ENCODE measurements around the gene CFAP46. TPM values are rescaled to one million over a fixed set of nuclear protein-coding genes. Genes with fewer than 3 reads are reported as not detected.
"Not testable (repeated sequence)": the region's sequence is repeated elsewhere in the genome, so short reads cannot be mapped to it uniquely, and the experiment has no call there.

CFAP46 gene
- total and polyA plus RNA-seq, 2 of the 4 experiments (the other 2 are of a cell fraction): 1.3 to 1.8 TPM

DNA sequence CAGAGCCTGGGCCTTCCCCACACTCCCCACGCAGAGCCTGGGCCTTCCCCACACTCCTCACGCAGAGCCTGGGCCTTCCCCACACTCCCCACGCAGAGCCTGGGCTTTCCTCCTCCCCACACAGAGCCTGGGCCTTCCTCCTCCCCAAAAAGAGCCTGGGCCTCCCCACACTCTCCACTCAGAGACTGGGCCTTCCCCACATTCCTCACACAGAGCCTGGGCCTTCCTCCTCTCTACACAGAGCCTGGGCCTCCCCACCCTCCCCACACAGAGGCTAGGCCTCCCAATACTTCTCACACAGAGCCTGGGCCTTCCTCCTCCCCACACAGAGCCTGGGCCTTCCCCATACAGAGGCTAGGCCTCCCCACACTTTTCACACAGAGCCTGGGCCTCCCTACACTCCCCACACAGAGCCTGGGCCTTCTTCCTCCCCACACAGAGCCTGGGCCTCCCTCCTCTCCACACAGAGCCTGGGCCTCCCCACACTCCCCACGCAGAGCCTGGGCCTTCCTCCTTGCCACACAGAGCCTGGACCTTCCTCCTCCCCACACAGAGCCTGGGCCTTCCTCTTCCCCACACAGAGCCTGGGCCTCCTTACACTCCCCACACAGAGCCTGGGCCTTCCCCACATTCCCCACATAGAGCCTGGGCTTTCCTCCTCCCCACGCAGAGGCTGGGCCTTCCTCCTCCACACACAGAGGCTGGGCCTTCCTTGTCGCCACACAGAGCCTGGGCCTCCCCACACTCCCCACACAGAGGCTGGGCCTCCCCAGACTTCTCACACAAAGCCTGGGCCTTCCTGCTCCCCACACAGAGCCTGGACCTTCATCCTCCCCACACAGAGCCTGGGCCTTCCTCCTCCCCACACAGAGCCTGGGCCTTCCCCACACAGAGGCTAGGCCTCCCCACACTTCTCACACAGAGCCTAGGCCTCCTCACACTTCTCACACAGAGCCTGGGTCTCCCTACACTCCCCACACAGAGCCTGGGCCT, 10.8 kb downstream of the CFAP46 start:
- BruUV-seq (replicated peaks); H3K4me2 ChIP-seq (ENCODE audit: low read depth, low read length); H3K36me3 ChIP-seq (ENCODE audit: control insufficient read depth, insufficient read depth, low read length); H2BK120ac ChIP-seq (ENCODE audit: low read depth, low read length); H3K4ac ChIP-seq (ENCODE audit: low read depth, low read length); H3K18ac ChIP-seq (ENCODE audit: low read depth, low read length); H3K9me1 ChIP-seq (ENCODE audit: insufficient read depth, low read length); H3K56ac ChIP-seq (ENCODE audit: extremely low read depth, insufficient read depth, low read length); H3K14ac ChIP-seq (replicated peaks; ENCODE audit: low read depth, low read length); CTCF ChIA-PET; H4K20me1 ChIP-seq (ENCODE audit: insufficient read depth, low read length); H3K9me3 ChIP-seq (ENCODE audit: control insufficient read depth, insufficient read depth, low read length); H3K79me1 ChIP-seq (ENCODE audit: low read depth in 1 of 2, low read length in 2 of 2); H2AFZ ChIP-seq (replicated peaks; ENCODE audit: low read length, poor library complexity); H3K4me3 ChIP-seq (ENCODE audit: insufficient read depth, low read depth, low read length); H2BK15ac ChIP-seq (ENCODE audit: low read depth, low read length); ATAC-seq (ENCODE audit: low read depth); H3K4me1 ChIP-seq (ENCODE audit: control insufficient read depth, insufficient read depth, low read length); H2AK9ac ChIP-seq (replicated peaks; ENCODE audit: low read depth, low read length, poor library complexity); POLR2A ChIA-PET (ENCODE audit: unreplicated experiment); dilution Hi-C loops (cut with HindIII; ENCODE audit: low sequenced_read_pairs, unreplicated experiment); in situ Hi-C loops (cut with MboI; ENCODE audit: low sequenced_read_pairs); H3K27me3 ChIP-seq (ENCODE audit: control insufficient read depth, insufficient read depth, low read length); intact Hi-C loops (cut with micrococcal nuclease); H4K5ac ChIP-seq (ENCODE audit: low read depth, low read length); H3K27ac ChIP-seq (ENCODE audit: insufficient read depth, low read length); H2BK20ac ChIP-seq (ENCODE audit: low read depth, low read length); H3K23ac ChIP-seq (ENCODE audit: low read depth, low read length); H4K91ac ChIP-seq (ENCODE audit: insufficient read depth, low read depth, low read length); H2AK5ac ChIP-seq (ENCODE audit: low read depth, low read length); H2BK5ac ChIP-seq (ENCODE audit: low read depth, low read length, poor library complexity, severe bottlenecking): not testable (repeated sequence)
- peak overlapping the region; percentile 36 for H3K9ac ChIP-seq (ENCODE audit: low read depth, low read length)
- WGBS, 2 experiments (ENCODE audit: extremely low coverage in 2 of 2, insufficient read length in 1 of 2): 64% methylated on average over 2 of the region's 6 CpGs; no CpG with 5 or more reads in 1 of the 2 experiments
- DNase-seq: peak; percentile 10
- H4K8ac ChIP-seq (ENCODE audit: low read depth in 2 of 2, low read length in 2 of 2): peak overlapping the region in 1 of 2 experiments; percentile 53; a peak in 1 of 4 replicates

DNA sequence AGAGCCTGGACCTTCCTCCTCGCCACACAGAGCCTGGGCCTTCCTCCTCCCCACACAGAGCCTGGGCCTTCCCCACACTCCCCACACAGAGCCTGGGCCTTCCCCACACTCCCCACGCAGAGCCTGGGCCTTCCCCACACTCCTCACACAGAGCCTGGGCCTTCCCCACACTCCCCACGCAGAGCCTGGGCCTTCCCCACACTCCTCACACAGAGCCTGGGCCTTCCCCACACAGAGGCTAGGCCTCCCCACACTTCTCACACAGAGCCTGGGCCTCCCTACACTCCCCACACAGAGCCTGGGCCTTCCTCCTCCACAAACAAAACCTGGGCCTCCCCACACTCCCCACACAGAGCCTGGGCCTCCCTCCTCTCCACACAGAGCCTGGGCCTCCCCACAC, 11.7 kb downstream of the CFAP46 start:
- H3K23ac ChIP-seq (ENCODE audit: low read depth, low read length); H3K9me3 ChIP-seq (ENCODE audit: control insufficient read depth, insufficient read depth, low read length); H3K27me3 ChIP-seq (ENCODE audit: control insufficient read depth, insufficient read depth, low read length); in situ Hi-C loops (cut with MboI; ENCODE audit: low sequenced_read_pairs); H3K79me1 ChIP-seq (ENCODE audit: low read depth in 1 of 2, low read length in 2 of 2); H2BK120ac ChIP-seq (ENCODE audit: low read depth, low read length); DNase-seq; CTCF ChIA-PET; H3K9me1 ChIP-seq (ENCODE audit: insufficient read depth, low read length); H2AFZ ChIP-seq (replicated peaks; ENCODE audit: low read length, poor library complexity); H4K20me1 ChIP-seq (ENCODE audit: insufficient read depth, low read length); H3K9ac ChIP-seq (ENCODE audit: low read depth, low read length); H3K4me1 ChIP-seq (ENCODE audit: control insufficient read depth, insufficient read depth, low read length); H4K91ac ChIP-seq (ENCODE audit: insufficient read depth, low read depth, low read length); H3K4ac ChIP-seq (ENCODE audit: low read depth, low read length); dilution Hi-C loops (cut with HindIII; ENCODE audit: low sequenced_read_pairs, unreplicated experiment); H3K56ac ChIP-seq (ENCODE audit: extremely low read depth, insufficient read depth, low read length); BruUV-seq (replicated peaks); ATAC-seq (ENCODE audit: low read depth); H4K5ac ChIP-seq (ENCODE audit: low read depth, low read length); H2BK20ac ChIP-seq (ENCODE audit: low read depth, low read length); H4K8ac ChIP-seq (ENCODE audit: low read depth in 2 of 2, low read length in 2 of 2); H3K4me3 ChIP-seq (ENCODE audit: insufficient read depth, low read depth, low read length); H3K4me2 ChIP-seq (ENCODE audit: low read depth, low read length); H2BK15ac ChIP-seq (ENCODE audit: low read depth, low read length); intact Hi-C loops (cut with micrococcal nuclease); H2AK5ac ChIP-seq (ENCODE audit: low read depth, low read length); H3K27ac ChIP-seq (ENCODE audit: insufficient read depth, low read length); H3K18ac ChIP-seq (ENCODE audit: low read depth, low read length); H2AK9ac ChIP-seq (replicated peaks; ENCODE audit: low read depth, low read length, poor library complexity); POLR2A ChIA-PET (ENCODE audit: unreplicated experiment); H3K14ac ChIP-seq (replicated peaks; ENCODE audit: low read depth, low read length); H2BK5ac ChIP-seq (ENCODE audit: low read depth, low read length, poor library complexity, severe bottlenecking); H3K36me3 ChIP-seq (ENCODE audit: control insufficient read depth, insufficient read depth, low read length): not testable (repeated sequence)
- WGBS, 2 experiments (ENCODE audit: extremely low coverage in 2 of 2, insufficient read length in 1 of 2): no CpG with 5 or more reads among the region's 3 CpGs
